CD4-positive, alpha-beta T cell treated with Interleukin-10 for 1 hour (primary cell): ENCODE data around the gene MAP1B.
A peak's percentile ranks its signal among the peaks of the same experiment; 100 is the strongest.

Experiments used
- DNase-seq: peaks from one replicate; pipeline ENCODE4 v3.0.0-alpha.2; 2020

The MAP1B gene

GRCh38 chr5:72231991-72232703 lies 124.9 kb downstream of the MAP1B start:
- DNase-seq = peak; percentile 60

DNA sequence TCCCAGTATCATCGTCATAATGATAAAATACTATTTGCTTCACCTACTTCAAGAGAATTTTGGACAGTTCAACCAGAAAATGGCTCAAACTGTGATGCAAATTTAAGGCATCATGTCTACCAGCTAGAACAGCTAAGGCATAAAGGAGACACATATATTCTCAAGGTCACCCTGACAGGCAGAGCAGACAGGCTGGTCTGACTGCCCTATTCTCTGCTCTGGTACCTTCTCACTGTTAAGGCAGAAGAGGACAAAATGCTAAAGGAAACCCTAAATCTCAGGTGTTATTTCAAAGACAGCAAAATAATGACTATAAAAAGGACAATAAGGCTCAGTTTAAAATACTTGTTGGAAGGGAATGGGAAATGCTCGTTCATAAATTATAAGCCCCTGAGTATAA lies 125.6 kb downstream of the MAP1B start:
- no peak for DNase-seq

DNA sequence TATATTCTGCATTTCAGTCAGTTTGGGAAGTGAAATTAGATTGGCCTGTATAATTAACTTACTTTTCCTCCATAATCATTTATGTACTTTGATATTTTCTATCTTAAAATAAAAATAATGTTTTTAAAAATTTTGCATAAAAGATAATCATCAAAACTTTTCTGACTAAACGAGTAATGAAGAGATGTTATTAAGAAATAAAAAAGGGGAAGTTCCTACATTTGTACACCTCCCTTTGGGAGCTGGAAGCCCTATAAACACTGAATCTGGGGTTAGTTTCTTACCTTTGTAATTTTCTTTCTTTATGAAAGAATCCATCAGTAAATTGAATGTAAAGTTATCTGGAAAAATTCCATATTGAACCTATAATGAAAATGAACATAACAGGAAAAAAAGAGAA lies 126.6 kb downstream of the MAP1B start:
- no peak for DNase-seq

DNA sequence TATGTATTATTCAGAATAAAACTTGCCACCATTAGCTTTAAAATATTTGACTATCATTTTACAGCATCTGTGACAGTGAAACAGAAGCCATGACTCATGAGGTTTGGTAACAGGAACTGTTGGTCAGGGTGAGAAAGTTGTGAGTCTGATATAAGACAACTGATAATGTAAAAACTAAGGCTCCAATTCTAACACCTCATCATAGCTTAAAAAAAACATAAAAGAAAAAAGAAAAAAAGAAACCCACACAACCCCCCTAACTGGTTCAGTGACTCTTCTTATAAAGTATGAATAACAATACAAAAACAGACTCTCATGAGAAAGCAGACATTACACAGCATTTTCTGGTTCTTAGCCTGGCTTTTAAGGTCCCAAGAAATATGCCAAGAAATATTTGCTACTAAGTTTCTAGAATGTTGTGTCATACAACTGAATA lies 127.0 kb downstream of the MAP1B start:
- DNase-seq = peak; percentile 67

GRCh38 chr5:72234868-72235267 lies 127.6 kb downstream of the MAP1B start:
- DNase-seq = no peak

DNA sequence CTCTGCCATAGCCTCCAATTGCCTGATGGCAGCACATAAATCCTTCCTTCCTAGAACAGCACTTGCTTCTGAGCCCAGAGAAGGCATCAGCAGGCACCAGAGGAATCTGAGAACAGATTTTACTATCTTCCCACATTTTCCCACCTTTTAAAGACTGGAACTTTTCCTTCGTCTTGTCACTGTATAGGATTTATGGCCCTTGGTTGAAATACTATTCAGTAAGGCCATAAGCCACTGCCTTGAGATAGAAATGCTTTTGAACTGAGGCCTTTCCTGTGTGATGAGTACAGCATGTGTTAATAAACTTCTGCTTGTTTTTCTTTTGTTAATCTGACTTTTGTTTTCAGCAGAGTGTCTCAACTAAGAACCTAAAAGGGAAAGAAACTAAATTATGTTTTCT lies 128.4 kb downstream of the MAP1B start:
- no peak for DNase-seq

DNA sequence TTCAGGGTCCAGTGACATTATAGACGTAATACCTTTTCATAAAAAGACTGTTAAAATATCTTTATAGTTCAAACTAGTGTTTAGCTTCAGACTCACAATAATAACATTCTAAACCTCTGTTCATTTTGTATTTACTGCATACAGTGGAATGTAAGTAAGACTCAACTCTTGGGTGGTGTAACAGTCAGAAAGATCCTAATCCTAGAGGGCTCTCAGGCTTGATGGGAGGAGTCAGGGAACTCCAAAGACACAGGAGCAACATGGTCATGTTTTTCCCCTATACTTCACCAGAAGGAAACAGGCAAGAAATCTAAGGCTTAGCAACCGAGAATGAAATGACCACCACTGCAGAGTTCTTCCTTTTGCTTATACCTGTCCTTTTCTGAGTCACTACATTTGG lies 130.1 kb downstream of the MAP1B start:
- DNase-seq = no peak

DNA sequence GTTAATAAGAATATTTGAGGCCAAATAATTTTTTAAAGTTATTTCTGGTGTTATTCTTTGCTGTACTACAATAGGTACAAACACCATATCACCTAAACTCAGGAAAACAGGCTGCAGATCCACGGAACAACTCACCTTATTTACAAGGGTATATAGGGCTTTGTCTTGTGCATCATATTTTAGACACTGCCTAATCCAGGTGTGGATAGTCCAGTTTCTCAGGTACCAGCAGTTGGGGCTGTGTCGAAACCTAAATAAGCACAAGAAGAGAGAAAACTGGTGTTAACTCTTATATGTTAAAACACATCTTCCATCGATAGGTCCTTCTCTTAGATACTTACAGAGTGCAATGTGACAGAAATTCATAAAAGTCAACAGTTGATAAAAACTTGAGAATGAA lies 130.6 kb downstream of the MAP1B start:
- DNase-seq = no peak

DNA sequence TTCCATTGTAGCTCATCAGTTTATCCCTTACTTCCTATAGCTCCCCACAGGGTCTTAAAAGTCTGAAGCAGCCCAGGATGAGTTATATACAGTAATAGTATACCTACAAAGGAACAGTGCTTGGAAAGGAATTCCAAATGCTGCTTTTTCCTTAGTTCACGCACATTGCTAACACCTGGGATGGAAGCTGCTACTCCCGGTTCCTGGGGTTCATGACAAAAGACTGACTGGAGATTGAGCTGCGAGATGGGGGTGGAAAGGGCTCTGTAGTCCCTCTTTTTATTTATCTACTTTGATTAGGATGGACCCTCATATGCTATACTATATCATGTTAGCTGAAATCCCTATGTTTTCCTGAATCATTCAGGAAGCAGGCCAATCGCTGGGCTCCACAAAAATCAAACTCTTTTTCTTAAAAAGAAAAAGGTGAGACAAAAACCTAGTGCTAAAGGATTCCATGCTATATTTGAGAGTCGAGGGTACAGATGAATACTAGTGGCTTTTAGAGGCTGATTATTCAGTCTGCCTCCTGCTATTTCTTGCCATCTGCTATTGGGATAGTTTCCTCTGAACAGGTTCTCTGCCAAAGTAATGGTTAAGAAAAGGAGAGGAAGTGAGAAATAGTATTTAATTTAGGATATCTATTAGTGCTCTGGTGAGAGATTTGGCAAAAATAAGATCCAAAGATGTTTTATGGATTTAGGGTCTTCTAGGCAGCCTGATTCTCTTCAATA lies 131.6 kb downstream of the MAP1B start:
- DNase-seq = no peak

GRCh38 chr5:72241346-72242003 lies 134.2 kb downstream of the MAP1B start:
- DNase-seq = no peak

DNA sequence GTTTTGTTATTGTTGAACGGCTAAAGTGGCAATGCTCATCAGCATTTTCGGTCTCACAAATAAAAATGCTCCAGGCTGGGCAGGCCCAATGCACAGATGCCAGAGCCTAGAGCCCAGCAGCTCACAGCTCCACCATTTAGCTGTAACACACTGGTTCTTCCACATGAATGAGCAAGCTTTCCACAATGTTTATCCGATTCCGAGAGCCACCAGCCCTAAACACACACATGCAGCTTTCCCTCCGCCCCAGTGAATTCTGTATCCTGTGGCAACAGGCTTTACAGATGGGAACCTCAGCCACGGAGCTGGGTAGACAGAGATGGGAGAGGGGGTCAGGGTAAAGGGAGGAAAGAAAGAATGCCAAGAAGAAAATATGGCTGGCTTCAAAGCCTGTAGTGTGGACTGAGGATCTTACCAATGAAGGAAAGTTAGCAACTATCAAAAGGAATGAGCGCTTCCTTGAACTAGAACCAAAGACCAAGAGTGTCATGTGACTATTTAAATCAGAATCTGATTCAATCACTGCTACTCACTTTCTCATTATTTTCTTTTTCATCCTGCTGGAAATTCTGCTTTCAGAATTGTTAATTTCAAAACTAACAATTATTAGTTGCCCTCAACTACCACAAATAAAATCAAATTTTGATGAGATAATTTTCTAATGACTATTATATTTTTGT lies 135.7 kb downstream of the MAP1B start:
- no peak for DNase-seq

GRCh38 chr5:72243706-72244105 lies 136.4 kb downstream of the MAP1B start:
- DNase-seq = no peak

- DNase-seq = no peak
These were observed 137.6 kb downstream of the MAP1B start for GRCh38 chr5:72244862-72245371.

GRCh38 chr5:72245546-72245945 lies 138.3 kb downstream of the MAP1B start:
- no peak for DNase-seq

GRCh38 chr5:72245951-72246532 lies 138.8 kb downstream of the MAP1B start:
- no peak for DNase-seq

GRCh38 chr5:72246954-72247442 lies 139.7 kb downstream of the MAP1B start:
- DNase-seq = no peak

DNA sequence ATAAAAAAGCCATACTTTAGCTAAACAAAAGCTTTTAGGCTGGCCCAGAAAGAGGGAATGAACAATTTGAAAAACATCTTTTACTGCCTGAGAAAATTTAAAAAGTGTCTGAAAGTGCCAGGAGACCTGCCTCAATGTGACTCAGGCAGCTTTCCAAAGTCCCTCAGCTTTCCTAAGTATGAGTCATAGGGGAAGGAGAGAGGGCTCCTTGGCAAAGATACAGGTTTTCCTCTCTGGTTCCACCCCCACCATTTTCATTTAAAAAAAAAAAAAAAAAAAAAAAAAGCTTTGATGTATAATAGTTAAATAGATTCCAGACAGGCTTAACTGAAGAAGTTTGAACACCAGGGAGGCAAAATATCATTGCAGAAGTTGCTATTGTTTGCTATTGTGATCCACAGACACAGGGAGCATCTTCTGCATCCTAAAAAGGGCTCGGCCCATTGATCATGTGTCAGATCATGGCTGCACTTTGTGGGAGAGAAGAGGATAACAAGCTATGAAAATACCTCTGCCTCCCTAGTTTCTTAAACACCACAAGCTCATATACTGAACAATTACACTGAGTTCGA lies 141.2 kb downstream of the MAP1B start:
- no peak for DNase-seq

GRCh38 chr5:72251386-72251785 lies 144.1 kb downstream of the MAP1B start:
- DNase-seq = no peak

GRCh38 chr5:72252008-72252407 lies 144.7 kb downstream of the MAP1B start:
- no peak for DNase-seq

GRCh38 chr5:72252574-72253155 lies 145.4 kb downstream of the MAP1B start:
- no peak for DNase-seq

GRCh38 chr5:72255237-72255636 lies 148.0 kb downstream of the MAP1B start:
- DNase-seq = no peak

GRCh38 chr5:72255670-72256069 lies 148.4 kb downstream of the MAP1B start:
- DNase-seq = no peak
